Measurements from ENCODE around the gene DNAJC8.

The DNAJC8 gene

GRCh38 chr1:28200234-28200873 lies 32.5 kb downstream of the DNAJC8 start:
- DNase-seq (ENCODE audit: low read depth) = no peak

- peak; percentile 36 for DNase-seq (ENCODE audit: low read depth)
Measured at GRCh38 chr1:28199328-28200233, 33.2 kb downstream of the DNAJC8 start.

GRCh38 chr1:28197682-28198415 lies 35.0 kb downstream of the DNAJC8 start:
- DNase-seq (ENCODE audit: low read depth) = no peak

DNA sequence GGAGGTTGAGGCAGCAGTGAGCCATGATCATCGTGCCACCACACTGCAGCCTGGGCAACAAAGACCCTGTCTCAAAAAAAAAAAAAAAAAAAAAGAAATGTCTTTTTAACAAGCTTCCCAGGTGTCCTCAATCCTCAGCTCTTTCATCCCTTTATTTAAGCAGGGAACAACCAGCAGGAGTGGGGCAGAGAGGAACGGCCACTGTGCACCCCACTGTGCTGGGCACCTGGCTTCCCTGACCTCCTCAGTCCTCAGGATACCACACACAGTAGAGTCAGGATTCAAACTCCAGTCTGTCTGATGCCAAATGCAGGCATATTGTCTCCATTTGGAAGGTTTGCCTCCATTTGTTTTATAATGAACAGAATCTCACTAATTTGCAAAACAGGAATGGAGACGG lies 36.5 kb downstream of the DNAJC8 start:
- no peak for DNase-seq (ENCODE audit: low read depth)

GRCh38 chr1:28195780-28196179 lies 37.0 kb downstream of the DNAJC8 start:
- no peak for DNase-seq (ENCODE audit: low read depth)

- DNase-seq (ENCODE audit: low read depth) = no peak
Measured at GRCh38 chr1:28194326-28195035, 38.3 kb downstream of the DNAJC8 start.

- no peak for DNase-seq (ENCODE audit: low read depth)
Measured at GRCh38 chr1:28193701-28194161, 39.1 kb downstream of the DNAJC8 start.

GRCh38 chr1:28190996-28191645 lies 41.7 kb downstream of the DNAJC8 start:
- no peak for DNase-seq (ENCODE audit: low read depth)

DNA sequence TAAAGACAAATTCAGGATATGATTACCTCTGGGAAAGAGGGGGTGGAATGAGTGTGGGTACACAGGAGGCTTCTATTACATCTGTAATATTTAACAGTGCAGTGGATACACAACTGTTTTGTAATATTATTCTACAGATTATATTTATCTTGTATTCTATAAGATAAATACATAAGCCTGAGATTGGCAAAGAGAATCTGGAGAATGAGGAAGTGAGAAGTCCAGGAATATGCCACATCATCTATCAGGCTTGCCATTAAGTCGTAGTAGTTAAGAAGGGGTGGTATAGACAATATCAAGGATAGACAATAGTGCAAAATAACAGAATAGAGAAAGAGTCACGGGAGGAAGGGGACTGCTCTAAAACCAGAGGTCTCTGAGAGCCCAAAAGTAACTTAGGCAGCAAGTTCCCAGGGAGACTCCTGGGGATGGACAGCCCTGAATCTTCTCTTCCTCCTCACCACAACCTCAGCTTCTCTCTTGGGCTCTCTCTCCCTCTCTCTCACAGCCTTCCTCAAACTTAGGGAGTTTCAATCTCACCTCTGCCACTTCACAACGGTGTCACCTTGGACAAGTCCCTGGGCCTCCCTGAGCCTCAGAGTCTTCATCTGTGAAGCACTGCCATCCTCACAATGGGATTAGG lies 42.4 kb downstream of the DNAJC8 start:
- DNase-seq (ENCODE audit: low read depth) = no peak

GRCh38 chr1:28185071-28185470 lies 47.8 kb downstream of the DNAJC8 start:
- no peak for DNase-seq (ENCODE audit: low read depth)

- DNase-seq (ENCODE audit: low read depth) = no peak
Measured at GRCh38 chr1:28180306-28181305, 52.2 kb downstream of the DNAJC8 start.

- DNase-seq (ENCODE audit: low read depth) = no peak
Measured at GRCh38 chr1:28178690-28179485, 53.9 kb downstream of the DNAJC8 start.

GRCh38 chr1:28176492-28177470 lies 56.0 kb downstream of the DNAJC8 start, which contains the start of gene PTAFR:
PTAFR (minus strand) TSS chr1:28176690; CDS start chr1:28151021, 25,669 bp downstream.
- no peak for DNase-seq (ENCODE audit: low read depth)

DNA sequence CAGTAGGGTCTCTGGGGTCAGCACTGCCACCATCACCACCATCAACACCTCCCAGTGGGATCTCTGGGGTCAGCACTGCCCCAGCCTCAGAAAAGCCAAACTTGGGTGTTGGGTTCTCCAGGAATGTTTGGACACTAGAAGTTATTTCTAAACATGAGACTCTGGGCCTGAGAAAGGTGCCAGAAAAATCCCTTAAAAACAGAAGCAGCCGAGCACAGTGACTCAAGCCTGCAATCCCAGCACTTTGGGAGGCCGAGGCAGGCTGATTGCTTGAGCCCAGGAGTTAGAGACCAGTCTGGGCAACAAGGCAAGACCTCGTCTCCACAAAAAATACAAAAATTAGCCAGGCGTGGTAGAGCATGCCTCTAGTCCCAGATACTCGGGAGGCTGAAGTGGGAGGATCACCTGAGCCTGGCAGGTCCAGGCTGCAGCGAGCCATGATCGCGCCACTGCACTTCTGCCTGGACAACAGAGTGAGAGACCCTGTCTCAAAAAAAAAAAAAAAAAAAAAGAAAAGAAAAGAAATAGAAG lies 56.8 kb downstream of the DNAJC8 start:
- no peak for DNase-seq (ENCODE audit: low read depth)

GRCh38 chr1:28173980-28174297 lies 58.9 kb downstream of the DNAJC8 start:
- DNase-seq (ENCODE audit: low read depth) = no peak

GRCh38 chr1:28173151-28173979 lies 59.5 kb downstream of the DNAJC8 start:
- no peak for DNase-seq (ENCODE audit: low read depth)
